NCI-H446 (cell line): ENCODE data around the gene KLHL26.

ENCODE experiments used
- DNase-seq, 2 experiments: peaks; one replicate each; lab custom pipeline; 2025; lab: John Stamatoyannopoulos, UW

The KLHL26 gene

GRCh38 chr19:18603255-18603957 lies 33.4 kb upstream of the KLHL26 start:
- DNase-seq, result no peak

GRCh38 chr19:18603958-18604819 lies 32.6 kb upstream of the KLHL26 start:
- DNase-seq, result no peak

- no peak for DNase-seq
Observed at GRCh38 chr19:18604820-18605159, 32.0 kb upstream of the KLHL26 start.

GRCh38 chr19:18605196-18605545 lies 31.7 kb upstream of the KLHL26 start:
- no peak for DNase-seq

- DNase-seq, result no peak
Observed at GRCh38 chr19:18605546-18606280, 31.1 kb upstream of the KLHL26 start.

GRCh38 chr19:18606281-18607225 lies 30.3 kb upstream of the KLHL26 start, which contains the start of gene CRLF1:
Gene CRLF1 (minus strand): TSS chr19:18606799. CDS start chr19:18606656, 143 bp downstream.
- DNase-seq, result peak in 1 of 2 experiments; percentile 18

- DNase-seq, result no peak
Observed at GRCh38 chr19:18607226-18608101, 29.4 kb upstream of the KLHL26 start.

- no peak for DNase-seq
Observed at GRCh38 chr19:18608102-18608804, 28.6 kb upstream of the KLHL26 start.

- DNase-seq, result no peak
Observed at GRCh38 chr19:18608805-18609716, 27.8 kb upstream of the KLHL26 start.

GRCh38 chr19:18609717-18610051 lies 27.1 kb upstream of the KLHL26 start:
- DNase-seq, result no peak

- no peak for DNase-seq
Observed at GRCh38 chr19:18610245-18610555, 26.6 kb upstream of the KLHL26 start.

- no peak for DNase-seq
Observed at GRCh38 chr19:18610556-18611326, 26.1 kb upstream of the KLHL26 start.

- no peak for DNase-seq
Observed at GRCh38 chr19:18611327-18612050, 25.3 kb upstream of the KLHL26 start.

GRCh38 chr19:18612051-18612771 lies 24.6 kb upstream of the KLHL26 start:
- no peak for DNase-seq

- DNase-seq, result peak in 1 of 2 experiments; percentile 54
Observed at GRCh38 chr19:18612772-18613588, 23.8 kb upstream of the KLHL26 start, which contains the start of gene TMEM59L. Gene TMEM59L (plus strand): TSS chr19:18612870. CDS start chr19:18612959, 89 bp downstream.
